Body of pancreas (tissue), 4 donors: ENCODE measurements around the gene USP15.

Experiments used
- POLR2A ChIP-seq, 3 donors: fragments of 450-650 bp; IDR thresholded peaks; one replicate each; pipeline ENCODE4 v1.6.1; 2016; ENCODE audit warnings: antibody characterized with exemption in 3 of 3, mild to moderate bottlenecking in 2 of 3
- TF ChIP-seq, protein P1 (sequence below), 7 experiments: fragments of 450-650 bp in 4 of 7; fragments of 200-600 bp in 3 of 7; sonication (generic) in 3 of 7; IDR thresholded peaks; one replicate each; pipeline ENCODE4 v1.5.1; 2016 to 2019; ENCODE audit warnings: antibody characterized with exemption in 7 of 7

GRCh38 chr12:62258231-62258630 is 2.0 kb upstream of the USP15 start:
- TF ChIP-seq, protein P1, sequence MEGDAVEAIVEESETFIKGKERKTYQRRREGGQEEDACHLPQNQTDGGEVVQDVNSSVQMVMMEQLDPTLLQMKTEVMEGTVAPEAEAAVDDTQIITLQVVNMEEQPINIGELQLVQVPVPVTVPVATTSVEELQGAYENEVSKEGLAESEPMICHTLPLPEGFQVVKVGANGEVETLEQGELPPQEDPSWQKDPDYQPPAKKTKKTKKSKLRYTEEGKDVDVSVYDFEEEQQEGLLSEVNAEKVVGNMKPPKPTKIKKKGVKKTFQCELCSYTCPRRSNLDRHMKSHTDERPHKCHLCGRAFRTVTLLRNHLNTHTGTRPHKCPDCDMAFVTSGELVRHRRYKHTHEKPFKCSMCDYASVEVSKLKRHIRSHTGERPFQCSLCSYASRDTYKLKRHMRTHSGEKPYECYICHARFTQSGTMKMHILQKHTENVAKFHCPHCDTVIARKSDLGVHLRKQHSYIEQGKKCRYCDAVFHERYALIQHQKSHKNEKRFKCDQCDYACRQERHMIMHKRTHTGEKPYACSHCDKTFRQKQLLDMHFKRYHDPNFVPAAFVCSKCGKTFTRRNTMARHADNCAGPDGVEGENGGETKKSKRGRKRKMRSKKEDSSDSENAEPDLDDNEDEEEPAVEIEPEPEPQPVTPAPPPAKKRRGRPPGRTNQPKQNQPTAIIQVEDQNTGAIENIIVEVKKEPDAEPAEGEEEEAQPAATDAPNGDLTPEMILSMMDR (IDR thresholded peaks at IDR 0.05): no peak
- TF ChIP-seq POLR2A (IDR thresholded peaks at IDR 0.05): no peak
